GM06990 (cell line): ENCODE data around the gene SIK2.

Experiments used
- DNase-seq: peaks from one replicate; pipeline ENCODE4 v3.0.0-alpha.2; 2011; ENCODE audit not compliant: insufficient read length; ENCODE audit errors: extremely low read depth
- H3K27me3 ChIP-seq: replicated peaks from 2 replicates; pipeline ENCODE4 v1.6.0; 2011; ENCODE audit warnings: low read length; ENCODE audit not compliant: control insufficient read depth, insufficient read depth
- H3K36me3 ChIP-seq: 2 replicates; pipeline ENCODE4 v1.5.1; 2011; ENCODE audit warnings: low read length; ENCODE audit not compliant: control insufficient read depth, insufficient read depth
- H3K4me3 ChIP-seq: replicated peaks from 2 replicates; pipeline ENCODE4 v1.5.1; 2011; ENCODE audit warnings: low read depth, mild to moderate bottlenecking, control low read depth, low read length
- TF ChIP-seq, protein P1 (sequence below): IDR thresholded peaks from 2 replicates; pipeline ENCODE4 v1.5.1; 2011; ENCODE audit warnings: low read length, control low read depth, mild to moderate bottlenecking, inconsistent platforms; ENCODE audit not compliant: insufficient read depth, poor library complexity, severe bottlenecking

The SIK2 gene

DNA sequence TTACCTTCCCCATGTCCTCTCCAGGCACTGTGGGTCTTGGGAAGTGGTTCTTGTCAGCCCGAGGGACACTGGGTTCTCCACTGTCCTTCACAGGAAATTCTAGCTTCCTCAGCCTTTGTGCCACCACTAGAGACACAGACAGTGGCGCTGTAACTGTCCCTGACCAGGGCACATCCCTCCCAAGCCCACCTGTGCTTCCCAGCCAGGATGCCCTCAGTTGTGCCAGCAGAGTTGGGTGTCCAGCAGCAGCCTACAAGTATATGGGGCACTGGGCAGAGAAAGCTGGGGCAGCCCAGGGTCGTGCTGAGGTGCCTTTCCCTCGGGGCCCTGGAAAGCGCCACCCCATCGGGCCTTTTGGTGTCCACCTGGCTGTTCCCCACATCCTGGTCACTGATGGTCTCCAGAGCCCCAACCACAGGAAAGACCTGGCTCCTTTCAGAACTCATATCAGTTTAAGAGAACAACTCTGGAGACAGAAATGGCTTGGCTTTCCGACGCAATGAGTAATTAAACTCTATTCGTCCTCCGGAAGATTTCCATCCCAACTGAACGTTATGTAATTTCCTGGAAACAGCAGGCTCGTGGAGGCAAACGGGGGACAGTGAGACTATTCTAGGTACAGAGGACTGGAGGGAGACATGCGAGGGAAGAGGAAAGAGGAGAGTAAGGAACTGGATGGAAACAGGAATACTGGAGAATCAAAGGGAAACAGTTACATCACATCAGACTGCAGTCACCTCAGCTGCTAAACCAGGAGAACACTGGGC is 135.4 kb downstream of the SIK2 start:
- Histone ChIP-seq H3K4me3 (no peak overlapping the region), H3K27me3 (no peaks in the 10 kb centered on the region), H3K36me3 (peaks cover 7% of the 10 kb centered on the region)
- TF ChIP-seq, protein P1, sequence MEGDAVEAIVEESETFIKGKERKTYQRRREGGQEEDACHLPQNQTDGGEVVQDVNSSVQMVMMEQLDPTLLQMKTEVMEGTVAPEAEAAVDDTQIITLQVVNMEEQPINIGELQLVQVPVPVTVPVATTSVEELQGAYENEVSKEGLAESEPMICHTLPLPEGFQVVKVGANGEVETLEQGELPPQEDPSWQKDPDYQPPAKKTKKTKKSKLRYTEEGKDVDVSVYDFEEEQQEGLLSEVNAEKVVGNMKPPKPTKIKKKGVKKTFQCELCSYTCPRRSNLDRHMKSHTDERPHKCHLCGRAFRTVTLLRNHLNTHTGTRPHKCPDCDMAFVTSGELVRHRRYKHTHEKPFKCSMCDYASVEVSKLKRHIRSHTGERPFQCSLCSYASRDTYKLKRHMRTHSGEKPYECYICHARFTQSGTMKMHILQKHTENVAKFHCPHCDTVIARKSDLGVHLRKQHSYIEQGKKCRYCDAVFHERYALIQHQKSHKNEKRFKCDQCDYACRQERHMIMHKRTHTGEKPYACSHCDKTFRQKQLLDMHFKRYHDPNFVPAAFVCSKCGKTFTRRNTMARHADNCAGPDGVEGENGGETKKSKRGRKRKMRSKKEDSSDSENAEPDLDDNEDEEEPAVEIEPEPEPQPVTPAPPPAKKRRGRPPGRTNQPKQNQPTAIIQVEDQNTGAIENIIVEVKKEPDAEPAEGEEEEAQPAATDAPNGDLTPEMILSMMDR = no peak
- no peak for DNase-seq

DNA sequence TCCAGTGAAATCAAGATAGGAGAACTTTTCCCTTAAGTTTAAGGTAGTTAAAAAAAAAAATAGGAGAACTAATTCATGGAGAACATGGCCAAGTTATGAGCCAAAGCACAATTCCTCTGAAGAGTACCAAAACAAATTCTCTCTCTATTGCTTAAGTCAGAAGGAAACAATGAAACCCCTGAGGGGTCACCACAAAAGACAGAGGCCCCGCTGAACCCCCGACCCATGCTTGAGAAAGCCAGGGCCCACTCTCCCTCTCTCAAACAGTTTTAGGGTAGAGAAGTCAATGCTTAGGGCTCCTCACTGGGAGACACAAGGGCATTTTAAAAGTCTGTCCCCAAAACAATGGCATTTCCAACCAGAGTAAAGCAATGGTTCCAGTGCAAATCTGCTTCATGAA is 137.1 kb downstream of the SIK2 start:
- Histone ChIP-seq H3K27me3 (no peaks in the 10 kb centered on the region), H3K4me3 (no peak overlapping the region), H3K36me3 (peaks cover 8% of the 10 kb centered on the region)
- TF ChIP-seq, protein P1 = no peak
- no peak for DNase-seq

DNA sequence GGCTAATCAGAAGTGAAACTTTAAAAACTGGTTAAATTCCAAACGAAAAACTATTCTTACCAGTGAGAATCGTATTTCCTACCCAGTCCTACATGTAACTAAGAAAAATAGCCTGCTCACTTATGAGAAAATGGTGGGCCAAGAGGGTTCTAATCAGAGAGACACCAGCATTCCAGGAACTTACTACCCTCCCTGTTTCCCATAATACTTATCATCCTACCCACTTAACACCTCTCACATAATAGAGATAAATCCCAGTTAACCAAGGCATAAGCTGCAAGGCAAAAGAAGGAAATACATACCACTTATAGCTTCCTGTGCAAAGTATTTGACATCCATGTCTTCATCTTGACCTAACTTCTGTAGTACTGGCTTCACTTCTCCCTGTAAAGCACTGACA is 139.5 kb downstream of the SIK2 start:
- TF ChIP-seq, protein P1 = no peak
- Histone ChIP-seq H3K4me3 (no peak overlapping the region), H3K27me3 (no peaks in the 10 kb centered on the region), H3K36me3 (peaks cover 10% of the 10 kb centered on the region)
- DNase-seq = no peak

DNA sequence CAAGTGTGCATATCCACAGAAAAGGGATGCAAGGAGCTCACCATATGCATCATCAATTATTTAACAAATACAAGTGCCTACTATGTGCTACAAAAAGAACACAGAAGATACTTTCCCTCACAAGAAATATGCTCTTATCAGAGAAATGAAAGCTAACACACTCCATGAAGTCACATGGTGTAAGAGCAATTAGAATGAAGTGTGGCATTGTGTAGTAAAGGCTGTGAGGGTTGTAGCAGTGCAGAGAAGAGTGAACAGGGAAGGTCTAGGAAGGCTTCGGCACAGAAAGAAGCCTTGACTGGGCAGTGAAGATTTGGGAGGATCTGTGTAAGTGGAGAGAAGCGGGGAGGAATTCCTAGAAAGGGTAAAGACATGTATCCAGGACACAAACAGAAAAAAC is 141.5 kb downstream of the SIK2 start:
- Histone ChIP-seq H3K4me3 (no peak overlapping the region), H3K36me3 (peaks cover 13% of the 10 kb centered on the region), H3K27me3 (no peaks in the 10 kb centered on the region)
- TF ChIP-seq, protein P1 = no peak
- DNase-seq = no peak

DNA sequence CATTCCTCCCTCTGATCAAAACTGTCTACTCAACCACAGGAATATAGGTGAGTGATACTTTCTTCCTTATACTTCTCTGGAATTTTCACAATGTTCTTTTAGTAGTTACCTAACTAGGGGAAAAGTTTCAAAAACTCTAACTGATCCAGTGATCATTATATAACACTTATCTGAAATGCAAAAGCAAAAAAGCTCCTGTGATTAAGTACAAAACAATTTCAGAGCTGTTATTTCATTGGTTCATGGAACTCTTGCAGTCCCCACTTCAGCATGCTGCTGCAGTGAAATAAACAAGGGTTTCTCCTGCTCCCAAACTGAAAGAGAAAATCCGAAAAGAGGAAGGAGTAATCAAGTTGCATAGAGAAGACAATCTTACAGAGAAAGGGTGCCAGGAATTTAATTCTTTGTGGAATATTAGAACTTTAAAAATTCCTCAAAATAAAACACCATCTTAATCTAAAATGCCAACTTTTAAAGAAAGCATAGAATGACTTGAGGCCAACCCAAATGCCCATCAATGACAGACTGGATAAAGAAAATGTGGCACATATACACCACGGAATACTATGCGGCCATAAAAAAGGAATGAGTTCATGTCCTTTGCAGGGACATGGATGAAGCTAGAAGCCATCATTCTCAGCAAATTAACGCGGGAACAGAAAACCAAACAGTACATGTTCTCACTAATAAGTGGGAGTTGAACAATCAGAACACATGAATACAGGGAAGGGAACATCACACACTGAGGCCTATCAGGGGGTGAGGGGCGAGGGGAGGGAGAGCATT is 143.7 kb downstream of the SIK2 start:
- Histone ChIP-seq H3K4me3 (no peak overlapping the region), H3K27me3 (no peaks in the 10 kb centered on the region), H3K36me3 (peaks cover 15% of the 10 kb centered on the region)
- TF ChIP-seq, protein P1 = no peak
- no peak for DNase-seq
